ENCODE measurements around the gene SLC16A12. TPM values are rescaled to one million over a fixed set of nuclear protein-coding genes. Genes with fewer than 3 reads are reported as not detected.

Gene SLC16A12
- total and polyA plus RNA-seq, 2 of the 8 experiments (the other 6 are each of a cell fraction or from before 2014, with no cell fraction given): 1.6 to 1.9 TPM

DNA sequence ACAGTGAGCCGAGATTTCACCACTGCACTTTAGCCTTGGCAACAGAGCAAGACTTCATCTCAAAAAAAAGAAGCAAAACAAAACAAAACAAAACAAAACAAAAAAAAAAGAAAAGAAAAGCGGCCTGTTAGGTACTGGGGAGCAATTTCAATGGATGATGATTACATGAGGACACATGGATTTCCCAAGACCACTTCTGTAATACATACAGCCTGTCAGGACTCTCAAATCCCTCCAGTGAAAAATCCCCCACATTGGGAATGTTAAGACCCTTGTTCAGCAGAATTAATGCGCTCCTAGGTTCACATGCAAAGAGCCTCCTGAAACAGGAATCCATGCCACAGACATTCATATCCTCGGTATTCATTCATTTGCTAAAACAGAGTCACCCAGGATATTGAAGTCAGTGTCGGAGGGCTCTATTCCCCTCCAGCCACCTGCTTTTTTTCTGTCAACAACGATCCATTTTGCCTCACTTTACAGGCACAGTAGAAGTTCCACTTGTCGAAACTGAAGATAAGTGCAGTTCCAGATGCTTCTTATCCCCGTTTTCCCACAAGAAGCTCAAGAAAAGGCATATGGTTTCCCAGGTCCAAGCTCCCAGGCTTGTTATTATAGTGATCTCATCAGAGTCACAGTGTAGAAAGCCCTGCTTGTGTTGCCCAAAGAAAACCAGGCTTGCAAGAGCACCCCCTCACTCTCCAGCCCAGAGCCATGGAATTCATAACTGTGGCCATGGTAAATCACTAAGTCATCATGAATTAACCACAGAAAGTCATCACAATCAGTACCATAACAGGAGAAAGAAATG lies 20.2 kb downstream of the SLC16A12 start (continued):
- no peak for TF ChIP-seq SUZ12 (IDR thresholded peaks at IDR 0.05; ENCODE audit: low read length)
- TF ChIP-seq RNF2 (IDR thresholded peaks at IDR 0.05; ENCODE audit: borderline replicate concordance, low read depth, low read length, missing control alignments, poor library complexity, severe bottlenecking): no peak
- TF ChIP-seq POU5F1 (IDR thresholded peaks at IDR 0.05; ENCODE audit: low read depth, low read length): no peak
- TF ChIP-seq BACH1 (IDR thresholded peaks at IDR 0.05; ENCODE audit: low read length): no peak
- no peak for TF ChIP-seq KDM5A (IDR thresholded peaks at IDR 0.05; ENCODE audit: low read length)

All from H1 (cell line).